ENCODE measurements around the gene MEI1.

MEI1 gene

GRCh38 chr22:41828516-41828915 is 129.2 kb downstream of the MEI1 start:
- no peak for TF ChIP-seq CREB1 (IDR thresholded peaks at IDR 0.05; ENCODE audit: low read depth)
- TF ChIP-seq FOXM1 (IDR thresholded peaks at IDR 0.05; ENCODE audit: borderline replicate concordance, low read depth), result no peak
- TF ChIP-seq ZBTB7A (IDR thresholded peaks at IDR 0.05; ENCODE audit: low read depth), result no peak
- TF ChIP-seq TEAD4 (IDR thresholded peaks at IDR 0.05), result no peak
- no peak for TF ChIP-seq REST (IDR thresholded peaks at IDR 0.05; ENCODE audit: low read depth)
- TF ChIP-seq CEBPB (IDR thresholded peaks at IDR 0.05), result no peak
- no peak for TF ChIP-seq TAF1 (IDR thresholded peaks at IDR 0.05; ENCODE audit: low read depth)
- TF ChIP-seq NFIC (IDR thresholded peaks at IDR 0.05), result no peak
- TF ChIP-seq EGR1 (IDR thresholded peaks at IDR 0.05), result no peak
- no peak for TF ChIP-seq USF1 (IDR thresholded peaks at IDR 0.05)
- TF ChIP-seq MAX (IDR thresholded peaks at IDR 0.05), result no peak
- no peak for TF ChIP-seq RAD21 (IDR thresholded peaks at IDR 0.05; ENCODE audit: low read depth)
- TF ChIP-seq YY1 (IDR thresholded peaks at IDR 0.05; ENCODE audit: low read depth), result no peak
- TF ChIP-seq TCF12 (IDR thresholded peaks at IDR 0.05; ENCODE audit: low read depth), result no peak

GRCh38 chr22:41830174-41830573 is 130.9 kb downstream of the MEI1 start:
- TF ChIP-seq ZBTB7A (IDR thresholded peaks at IDR 0.05; ENCODE audit: low read depth) (no peak), REST (IDR thresholded peaks at IDR 0.05; ENCODE audit: low read depth) (no peak), FOXM1 (IDR thresholded peaks at IDR 0.05; ENCODE audit: borderline replicate concordance, low read depth) (no peak), TAF1 (IDR thresholded peaks at IDR 0.05; ENCODE audit: low read depth) (no peak), TEAD4 (IDR thresholded peaks at IDR 0.05) (no peak), RAD21 (IDR thresholded peaks at IDR 0.05; ENCODE audit: low read depth) (no peak), EP300 (IDR thresholded peaks at IDR 0.05; ENCODE audit: borderline replicate concordance) (no peak), CREB1 (IDR thresholded peaks at IDR 0.05; ENCODE audit: low read depth) (no peak), MAX (IDR thresholded peaks at IDR 0.05) (no peak), CEBPB (IDR thresholded peaks at IDR 0.05) (no peak), YY1 (IDR thresholded peaks at IDR 0.05; ENCODE audit: low read depth) (no peak), EGR1 (IDR thresholded peaks at IDR 0.05) (no peak), NFIC (IDR thresholded peaks at IDR 0.05) (no peak), TCF12 (IDR thresholded peaks at IDR 0.05; ENCODE audit: low read depth) (no peak), USF1 (IDR thresholded peaks at IDR 0.05) (no peak)

- no peak for TF ChIP-seq TEAD4 (IDR thresholded peaks at IDR 0.05)
- TF ChIP-seq NFIC (IDR thresholded peaks at IDR 0.05), result no peak
- TF ChIP-seq FOXM1 (IDR thresholded peaks at IDR 0.05; ENCODE audit: borderline replicate concordance, low read depth), result no peak
- TF ChIP-seq YY1 (IDR thresholded peaks at IDR 0.05; ENCODE audit: low read depth), result no peak
- TF ChIP-seq CEBPB (IDR thresholded peaks at IDR 0.05), result no peak
- TF ChIP-seq TCF12 (IDR thresholded peaks at IDR 0.05; ENCODE audit: low read depth), result no peak
- no peak for TF ChIP-seq CREB1 (IDR thresholded peaks at IDR 0.05; ENCODE audit: low read depth)
- no peak for TF ChIP-seq USF1 (IDR thresholded peaks at IDR 0.05)
- no peak for TF ChIP-seq MAX (IDR thresholded peaks at IDR 0.05)
- no peak for TF ChIP-seq EP300 (IDR thresholded peaks at IDR 0.05; ENCODE audit: borderline replicate concordance)
- TF ChIP-seq ZBTB7A (IDR thresholded peaks at IDR 0.05; ENCODE audit: low read depth), result no peak
- no peak for TF ChIP-seq TAF1 (IDR thresholded peaks at IDR 0.05; ENCODE audit: low read depth)
Observed at GRCh38 chr22:41831383-41831782, 132.1 kb downstream of the MEI1 start.

GRCh38 chr22:41831828-41832552 is 132.7 kb downstream of the MEI1 start:
- TF ChIP-seq MAX (IDR thresholded peaks at IDR 0.05) (no peak), TAF1 (IDR thresholded peaks at IDR 0.05; ENCODE audit: low read depth) (no peak), CEBPB (IDR thresholded peaks at IDR 0.05) (no peak), TCF12 (IDR thresholded peaks at IDR 0.05; ENCODE audit: low read depth) (no peak), CREB1 (IDR thresholded peaks at IDR 0.05; ENCODE audit: low read depth) (no peak), FOXM1 (IDR thresholded peaks at IDR 0.05; ENCODE audit: borderline replicate concordance, low read depth) (no peak), RAD21 (IDR thresholded peaks at IDR 0.05; ENCODE audit: low read depth) (no peak), TEAD4 (IDR thresholded peaks at IDR 0.05) (no peak), REST (IDR thresholded peaks at IDR 0.05; ENCODE audit: low read depth) (no peak), USF1 (IDR thresholded peaks at IDR 0.05) (no peak), ZBTB7A (IDR thresholded peaks at IDR 0.05; ENCODE audit: low read depth) (no peak; the same call in none of the 2 replicates), EGR1 (IDR thresholded peaks at IDR 0.05) (no peak), YY1 (IDR thresholded peaks at IDR 0.05; ENCODE audit: low read depth) (no peak), NFIC (IDR thresholded peaks at IDR 0.05) (no peak), EP300 (IDR thresholded peaks at IDR 0.05; ENCODE audit: borderline replicate concordance) (no peak)

Data from Ishikawa (cell line).